Hepatocyte (in vitro differentiated cells): ENCODE results near the gene SLC66A2. TPM values are rescaled to one million over a fixed set of nuclear protein-coding genes. Genes with fewer than 3 reads are reported as not detected.

Experiments used
- DNase-seq: peaks from one replicate; pipeline ENCODE4 v3.0.0-alpha.2; 2016; ENCODE audit warnings: low spot score
- H2AFZ ChIP-seq: fragments of 200-600 bp; sonication (generic); 2 replicates; pipeline ENCODE4 v1.6.0; 2016; ENCODE audit warnings: antibody characterized with exemption, mild to moderate bottlenecking
- H3K27ac ChIP-seq: fragments of 200-600 bp; sonication (generic); 2 replicates; pipeline ENCODE4 v1.5.1; 2016; ENCODE audit warnings: mild to moderate bottlenecking
- H3K27me3 ChIP-seq: fragments of 200-600 bp; sonication (generic); 2 replicates; pipeline ENCODE4 v1.6.1; 2016
- H3K36me3 ChIP-seq: fragments of 200-600 bp; sonication (generic); replicated peaks from 2 replicates; pipeline ENCODE4 v1.5.1; 2016; ENCODE audit warnings: low read depth; ENCODE audit not compliant: insufficient read depth
- H3K4me1 ChIP-seq: fragments of 200-600 bp; sonication (generic); 2 replicates; pipeline ENCODE4 v1.5.1; 2016; ENCODE audit warnings: mild to moderate bottlenecking, moderate library complexity; ENCODE audit not compliant: insufficient read depth
- H3K4me2 ChIP-seq: fragments of 200-600 bp; sonication (generic); 2 replicates; pipeline ENCODE4 v1.6.0; 2016
- H3K4me3 ChIP-seq: fragments of 200-600 bp; sonication (generic); 2 replicates; pipeline ENCODE4 v1.5.1; 2016; ENCODE audit warnings: mild to moderate bottlenecking
- H3K79me2 ChIP-seq: fragments of 200-600 bp; sonication (generic); 2 replicates; pipeline ENCODE4 v1.6.0; 2017; ENCODE audit warnings: mild to moderate bottlenecking
- H3K9me2 ChIP-seq: fragments of 200-600 bp; sonication (generic); replicated peaks from 2 replicates; pipeline ENCODE4 v1.6.0; 2017; ENCODE audit warnings: mild to moderate bottlenecking; ENCODE audit not compliant: insufficient read depth
- H3K9me3 ChIP-seq: fragments of 200-600 bp; sonication (generic); 2 replicates; pipeline ENCODE4 v1.5.1; 2016; ENCODE audit warnings: low read depth, mild to moderate bottlenecking
- H4K20me1 ChIP-seq: fragments of 200-600 bp; sonication (generic); 2 replicates; pipeline ENCODE4 v1.6.0; 2016; ENCODE audit warnings: mild to moderate bottlenecking; ENCODE audit not compliant: insufficient read depth, poor library complexity, severe bottlenecking
- CTCF ChIP-seq: fragments of 200-600 bp; sonication (generic); IDR thresholded peaks from 2 replicates; pipeline ENCODE4 v1.5.1; 2016; ENCODE audit warnings: antibody characterized with exemption, mild to moderate bottlenecking; ENCODE audit not compliant: poor library complexity
- EZH2 ChIP-seq: fragments of 200-600 bp; sonication (generic); IDR thresholded peaks from 2 replicates; pipeline ENCODE4 v1.6.1; 2016; ENCODE audit warnings: antibody characterized with exemption, mild to moderate bottlenecking, borderline replicate concordance
- EZH2phosphoT487 ChIP-seq: fragments of 200-600 bp; sonication (generic); IDR thresholded peaks from one replicate; pipeline ENCODE4 v1.6.1; 2018; ENCODE audit warnings: antibody characterized with exemption, mild to moderate bottlenecking, low read depth, moderate library complexity; ENCODE audit not compliant: unreplicated experiment, severe bottlenecking
- WGBS: methylation state at CpG from one replicate; pipeline ENCODE4 v1.1.6; 2016; ENCODE audit warnings: low lambda C conversion rate; ENCODE audit errors: missing lambda C conversion rate; 5-methylcytosine and 5-hydroxymethylcytosine counted together
- polyA plus RNA-seq: library from polyadenylated mRNA; unstranded; fragments of >200 nt; fragmentation: Nextera tagmentation; extraction: Ambion mirVana; gene quantifications from 2 replicates; pipeline ENCODE4 v1.2.1, GENCODE V29; 2016
- total RNA-seq: library from RNA; depleted of rRNA; stranded (reverse); fragments of >200 nt; gene quantifications from 2 replicates; pipeline ENCODE4 v1.2.3, GENCODE V29; 2014

Gene SLC66A2
- total and polyA plus RNA-seq, 2 experiments from 2014 or later = 31.1 to 36.5 TPM

- H3K27me3 ChIP-seq = no peaks in the 10 kb centered on the region
- TF ChIP-seq EZH2phosphoT487 = no peak
- TF ChIP-seq CTCF = no peak
- no peak for TF ChIP-seq EZH2
- no peak overlapping the region for H3K4me3 ChIP-seq
- H3K79me2 ChIP-seq = peaks cover 100% of the 10 kb centered on the region
- no peak overlapping the region for H3K4me2 ChIP-seq
- peaks cover 90% of the 10 kb centered on the region for H4K20me1 ChIP-seq
- H3K9me2 ChIP-seq = no peaks in the 10 kb centered on the region
- no peak for DNase-seq
- H3K9me3 ChIP-seq = no peaks in the 10 kb centered on the region
- H3K36me3 ChIP-seq = no peaks in the 10 kb centered on the region
- no peak overlapping the region for H3K27ac ChIP-seq
- no peak overlapping the region for H2AFZ ChIP-seq
- WGBS = 93% methylated on average over 6 of the region's 6 CpGs
- peaks cover 9% of the 10 kb centered on the region for H3K4me1 ChIP-seq
Measured at GRCh38 chr18:79982736-79983135, 31.3 kb upstream of the SLC66A2 start.

GRCh38 chr18:79980585-79980984, 29.1 kb upstream of the SLC66A2 start:
- no peak overlapping the region for H2AFZ ChIP-seq
- H3K4me2 ChIP-seq = no peak overlapping the region
- H4K20me1 ChIP-seq = peaks cover 89% of the 10 kb centered on the region
- no peaks in the 10 kb centered on the region for H3K36me3 ChIP-seq
- H3K9me2 ChIP-seq = no peaks in the 10 kb centered on the region
- TF ChIP-seq CTCF (no peak), EZH2phosphoT487 (no peak), EZH2 (no peak)
- WGBS = 92% methylated on average over 13 of the region's 13 CpGs
- H3K4me3 ChIP-seq = no peak overlapping the region
- no peaks in the 10 kb centered on the region for H3K27me3 ChIP-seq
- H3K27ac ChIP-seq = no peak overlapping the region
- DNase-seq = no peak
- no peaks in the 10 kb centered on the region for H3K9me3 ChIP-seq
- H3K4me1 ChIP-seq = no peaks in the 10 kb centered on the region
- peaks cover 99% of the 10 kb centered on the region for H3K79me2 ChIP-seq

GRCh38 chr18:79979843-79980242, 28.4 kb upstream of the SLC66A2 start:
- WGBS = 93% methylated on average over 5 of the region's 5 CpGs
- peaks cover 81% of the 10 kb centered on the region for H4K20me1 ChIP-seq

More at GRCh38 chr18:79979843-79980242, 28.4 kb upstream of the SLC66A2 start:
- TF ChIP-seq EZH2 (no peak), CTCF (no peak), EZH2phosphoT487 (no peak)
- no peaks in the 10 kb centered on the region for H3K9me3 ChIP-seq
- H3K4me3 ChIP-seq = no peak overlapping the region
- H3K79me2 ChIP-seq = peaks cover 99% of the 10 kb centered on the region
- H3K4me2 ChIP-seq = no peak overlapping the region
- H2AFZ ChIP-seq = no peak overlapping the region
- DNase-seq = no peak
- H3K36me3 ChIP-seq = no peaks in the 10 kb centered on the region
- H3K27ac ChIP-seq = no peak overlapping the region
- H3K4me1 ChIP-seq = no peaks in the 10 kb centered on the region
- H3K9me2 ChIP-seq = no peaks in the 10 kb centered on the region
- H3K27me3 ChIP-seq = no peaks in the 10 kb centered on the region
